ENCODE measurements around the gene GRPEL1. TPM values are rescaled to one million over a fixed set of nuclear protein-coding genes. Genes with fewer than 3 reads are reported as not detected.

The GRPEL1 gene
- total and polyA plus RNA-seq, 2 of the 13 experiments (the other 11 are each of a cell fraction or from before 2014, with no cell fraction given): 32.3 to 141 TPM

- TF ChIP-seq HNF1A (IDR thresholded peaks at IDR 0.05; ENCODE audit: low read depth) (no peak), HNF1A (CRISPR knock-in tag; IDR thresholded peaks at IDR 0.05; ENCODE audit: borderline replicate concordance) (peak; percentile 64), ZNF777 (CRISPR knock-in tag; IDR thresholded peaks at IDR 0.05) (no peak), HOXD1 (CRISPR knock-in tag; IDR thresholded peaks at IDR 0.05) (no peak), ZBTB10 (CRISPR knock-in tag; IDR thresholded peaks at IDR 0.05; ENCODE audit: borderline replicate concordance) (no peak), ARID4A (CRISPR knock-in tag; IDR thresholded peaks at IDR 0.05; ENCODE audit: borderline replicate concordance) (peak; percentile 78), NR2F6 (IDR thresholded peaks at IDR 0.05) (no peak), NR2F6 (CRISPR knock-in tag; IDR thresholded peaks at IDR 0.05) (peak; percentile 52; the same call in 1 of the 2 replicates), ARID5B (CRISPR knock-in tag; IDR thresholded peaks at IDR 0.05) (peak; percentile 73), ZNF17 (CRISPR knock-in tag; IDR thresholded peaks at IDR 0.05) (no peak), KLF13 (CRISPR knock-in tag; IDR thresholded peaks at IDR 0.05) (no peak), ATF7 (IDR thresholded peaks at IDR 0.05) (no peak), ATF7 (CRISPR knock-in tag; IDR thresholded peaks at IDR 0.05) (peak; percentile 55; the same call in 1 of the 2 replicates), REPIN1 (CRISPR knock-in tag; IDR thresholded peaks at IDR 0.05; ENCODE audit: borderline replicate concordance, low read depth) (peak; percentile 69)
Observed at GRCh38 chr4:7034262-7035081, 33.4 kb downstream of the GRPEL1 start (continued).

All from HepG2 (cell line).